H1 (cell line): ENCODE results near the gene ARMC7. TPM values are rescaled to one million over a fixed set of nuclear protein-coding genes. Genes with fewer than 3 reads are reported as not detected.

Source experiments
- ASH2L ChIP-seq: fragments of 200-600, 300-600 bp; sonication (generic); IDR thresholded peaks from one replicate; pipeline ENCODE4 v1.7.1; 2017; ENCODE audit warnings: low read length
- FOSL1 ChIP-seq: IDR thresholded peaks from 2 replicates; pipeline ENCODE4 v1.6.1; 2011; ENCODE audit warnings: mild to moderate bottlenecking, low read depth, low read length, moderate library complexity; ENCODE audit not compliant: insufficient read depth
- HDAC6 ChIP-seq: IDR thresholded peaks from one replicate; pipeline ENCODE4 v1.7.1; 2012; ENCODE audit warnings: low read depth, mild to moderate bottlenecking, inconsistent platforms, low read length, moderate library complexity
- KDM4A ChIP-seq: IDR thresholded peaks from one replicate; pipeline ENCODE4 v1.7.1; 2012; ENCODE audit warnings: low read depth, mild to moderate bottlenecking, moderate library complexity, low read length, inconsistent platforms; ENCODE audit not compliant: severe bottlenecking
- PHF8 ChIP-seq: fragments of 200-600 bp; sonication (generic); conservative IDR thresholded peaks from 2 replicates; pipeline ENCODE4 v1.7.1; 2012; ENCODE audit warnings: low read depth, mild to moderate bottlenecking, inconsistent platforms, low read length, moderate library complexity
- RXRA ChIP-seq: IDR thresholded peaks from 2 replicates; pipeline ENCODE4 v1.6.1; 2011; ENCODE audit warnings: low read depth, mild to moderate bottlenecking, low read length, moderate library complexity; ENCODE audit not compliant: insufficient read depth
- SAP30 ChIP-seq: fragments of 300-600 bp; sonication (generic); IDR thresholded peaks from 2 replicates; pipeline ENCODE4 v1.7.1; 2012; ENCODE audit warnings: low read length, moderate library complexity, mild to moderate bottlenecking, inconsistent platforms; ENCODE audit not compliant: insufficient read depth, insufficient replicate concordance
- SP4 ChIP-seq: IDR thresholded peaks from 2 replicates; pipeline ENCODE4 v1.6.1; 2012; ENCODE audit warnings: low read length, inconsistent platforms
- TBP ChIP-seq: IDR thresholded peaks from 2 replicates; pipeline ENCODE4 v1.6.1; 2011; ENCODE audit warnings: low read depth, low read length, improper control_type of control experiment
- TEAD4 ChIP-seq: IDR thresholded peaks from 2 replicates; pipeline ENCODE4 v1.6.1; 2012; ENCODE audit warnings: low read depth, low read length, inconsistent platforms, mixed read lengths
- polyA plus RNA-seq, 7 experiments: library from polyadenylated mRNA; depleted of rRNA in 3 of 7; stranded (reverse) in 5 of 7; unstranded in 2 of 7; fragments of >200 nt in 5 of 7; fragments of 200-250 nt in 2 of 7; gene quantifications; 1 replicate in 5 of 7; 2 replicates in 1 of 7; 4 replicates in 1 of 7; pipeline versions ENCODE4 v1.2.1 to v1.2.3, GENCODE V29; 2011 to 2013; ENCODE audit warnings: missing spikeins in 2 of 7, mixed read lengths in 2 of 7
- total RNA-seq: library from RNA; stranded (reverse); fragmentation: NEBNext Ultra II Directional; extraction: Animal tissue kit (Norgen Biotek cat#: 25700); gene quantifications from 2 replicates; pipeline ENCODE4 v1.2.1, GENCODE V29; 2021

ARMC7 gene
- total and polyA plus RNA-seq, 2 of the 8 experiments (the other 6 are each of a cell fraction or from before 2014, with no cell fraction given): 9.8 to 13.6 TPM

GRCh38 chr17:75098861-75099260 lies 10.9 kb upstream of the ARMC7 start (continued):
- TF ChIP-seq ASH2L (no peak), HDAC6 (no peak), RXRA (no peak), SAP30 (no peak), PHF8 (no peak), TEAD4 (no peak), TBP (no peak), KDM4A (no peak), SP4 (no peak), FOSL1 (no peak)
